Measurements from ENCODE around the gene MSMB.

The MSMB gene

GRCh38 chr10:46018453-46019176, 27.5 kb downstream of the MSMB start:
- no peak overlapping the region for H3K4me3 ChIP-seq (ENCODE audit: extremely low read depth, insufficient read depth, low read length, poor library complexity, severe bottlenecking)
- peaks cover 43% of the 10 kb centered on the region for H3K36me3 ChIP-seq (ENCODE audit: control insufficient read depth, insufficient read depth, low read length)
- WGBS, 2 experiments (ENCODE audit: insufficient coverage in 2 of 2) = 86 to 92% methylated on average over 1 of the region's 2 CpGs
- no peaks in the 10 kb centered on the region for H3K9me3 ChIP-seq (ENCODE audit: control insufficient read depth, low read length)
- peaks cover 45% of the 10 kb centered on the region for H3K4me1 ChIP-seq (ENCODE audit: control insufficient read depth, insufficient read depth, low read length, poor library complexity, severe bottlenecking)
- H3K27ac ChIP-seq (ENCODE audit: low read depth, low read length, severe bottlenecking) = peak overlapping the region; percentile 84

GRCh38 chr10:46017733-46018132, 28.3 kb downstream of the MSMB start:
- H3K4me1 ChIP-seq (ENCODE audit: control insufficient read depth, insufficient read depth, low read length, poor library complexity, severe bottlenecking) = peaks cover 45% of the 10 kb centered on the region
- no peak overlapping the region for H3K27ac ChIP-seq (ENCODE audit: low read depth, low read length, severe bottlenecking)
- H3K4me3 ChIP-seq (ENCODE audit: extremely low read depth, insufficient read depth, low read length, poor library complexity, severe bottlenecking) = no peak overlapping the region
- whole genome bisulfite sequencing, 2 experiments (ENCODE audit: insufficient coverage in 2 of 2) = 89 to 100% methylated on average over 1 to 2 of the region's 2 CpGs
- peaks cover 51% of the 10 kb centered on the region for H3K36me3 ChIP-seq (ENCODE audit: control insufficient read depth, insufficient read depth, low read length)
- H3K9me3 ChIP-seq (ENCODE audit: control insufficient read depth, low read length) = no peaks in the 10 kb centered on the region

- Histone ChIP-seq H3K36me3 (ENCODE audit: control insufficient read depth, insufficient read depth, low read length) (peaks cover 53% of the 10 kb centered on the region), H3K4me1 (ENCODE audit: control insufficient read depth, insufficient read depth, low read length, poor library complexity, severe bottlenecking) (peaks cover 40% of the 10 kb centered on the region), H3K4me3 (ENCODE audit: extremely low read depth, insufficient read depth, low read length, poor library complexity, severe bottlenecking) (no peak overlapping the region), H3K27ac (ENCODE audit: low read depth, low read length, severe bottlenecking) (no peak overlapping the region), H3K9me3 (ENCODE audit: control insufficient read depth, low read length) (no peaks in the 10 kb centered on the region)
- WGBS, 2 experiments (ENCODE audit: insufficient coverage in 2 of 2) = no CpG with 5 or more reads among the region's 1 CpG
Measured at GRCh38 chr10:46016811-46017210, 29.3 kb downstream of the MSMB start.

GRCh38 chr10:46016190-46016589, 29.9 kb downstream of the MSMB start:
- H3K36me3 ChIP-seq (ENCODE audit: control insufficient read depth, insufficient read depth, low read length) = peaks cover 54% of the 10 kb centered on the region
- H3K9me3 ChIP-seq (ENCODE audit: control insufficient read depth, low read length) = no peaks in the 10 kb centered on the region
- H3K27ac ChIP-seq (ENCODE audit: low read depth, low read length, severe bottlenecking) = no peak overlapping the region
- H3K4me3 ChIP-seq (ENCODE audit: extremely low read depth, insufficient read depth, low read length, poor library complexity, severe bottlenecking) = no peak overlapping the region
- WGBS, 2 experiments (ENCODE audit: insufficient coverage in 2 of 2) = 88 to 100% methylated on average over 5 of the region's 5 CpGs
- peaks cover 36% of the 10 kb centered on the region for H3K4me1 ChIP-seq (ENCODE audit: control insufficient read depth, insufficient read depth, low read length, poor library complexity, severe bottlenecking)

- peaks cover 22% of the 10 kb centered on the region for H3K4me1 ChIP-seq (ENCODE audit: control insufficient read depth, insufficient read depth, low read length, poor library complexity, severe bottlenecking)
- no peak overlapping the region for H3K27ac ChIP-seq (ENCODE audit: low read depth, low read length, severe bottlenecking)
- peaks cover 67% of the 10 kb centered on the region for H3K36me3 ChIP-seq (ENCODE audit: control insufficient read depth, insufficient read depth, low read length)
- H3K4me3 ChIP-seq (ENCODE audit: extremely low read depth, insufficient read depth, low read length, poor library complexity, severe bottlenecking) = no peak overlapping the region
- WGBS, 2 experiments (ENCODE audit: insufficient coverage in 2 of 2) = 94 to 95% methylated on average over 3 to 4 of the region's 5 CpGs
- no peaks in the 10 kb centered on the region for H3K9me3 ChIP-seq (ENCODE audit: control insufficient read depth, low read length)
Measured at GRCh38 chr10:46014683-46015405, 31.2 kb downstream of the MSMB start.

- WGBS, 2 experiments (ENCODE audit: insufficient coverage in 2 of 2) = 98 to 100% methylated on average over 3 to 5 of the region's 5 CpGs
- no peak overlapping the region for H3K4me3 ChIP-seq (ENCODE audit: extremely low read depth, insufficient read depth, low read length, poor library complexity, severe bottlenecking)
- no peak overlapping the region for H3K27ac ChIP-seq (ENCODE audit: low read depth, low read length, severe bottlenecking)
- H3K4me1 ChIP-seq (ENCODE audit: control insufficient read depth, insufficient read depth, low read length, poor library complexity, severe bottlenecking) = peaks cover 16% of the 10 kb centered on the region
- peaks cover 74% of the 10 kb centered on the region for H3K36me3 ChIP-seq (ENCODE audit: control insufficient read depth, insufficient read depth, low read length)
- H3K9me3 ChIP-seq (ENCODE audit: control insufficient read depth, low read length) = no peaks in the 10 kb centered on the region
Measured at GRCh38 chr10:46014206-46014605, 31.9 kb downstream of the MSMB start.

- WGBS, 2 experiments (ENCODE audit: insufficient coverage in 2 of 2) = 94 to 96% methylated on average over 2 to 3 of the region's 3 CpGs
- Histone ChIP-seq H3K36me3 (ENCODE audit: control insufficient read depth, insufficient read depth, low read length) (peaks cover 88% of the 10 kb centered on the region), H3K9me3 (ENCODE audit: control insufficient read depth, low read length) (no peaks in the 10 kb centered on the region), H3K4me3 (ENCODE audit: extremely low read depth, insufficient read depth, low read length, poor library complexity, severe bottlenecking) (no peak overlapping the region), H3K27ac (ENCODE audit: low read depth, low read length, severe bottlenecking) (no peak overlapping the region), H3K4me1 (ENCODE audit: control insufficient read depth, insufficient read depth, low read length, poor library complexity, severe bottlenecking) (peaks cover 2% of the 10 kb centered on the region)
Measured at GRCh38 chr10:46012746-46013145, 33.3 kb downstream of the MSMB start.

GRCh38 chr10:46006219-46006618, 39.9 kb downstream of the MSMB start:
- Histone ChIP-seq H3K27ac (ENCODE audit: low read depth, low read length, severe bottlenecking) (no peak overlapping the region), H3K36me3 (ENCODE audit: control insufficient read depth, insufficient read depth, low read length) (peaks cover 96% of the 10 kb centered on the region)
- no CpG with 5 or more reads among the region's 3 CpGs for WGBS, 2 experiments (ENCODE audit: insufficient coverage in 2 of 2)

GRCh38 chr10:46005383-46005782, 40.7 kb downstream of the MSMB start:
- H3K9me3 ChIP-seq (ENCODE audit: control insufficient read depth, low read length) = no peaks in the 10 kb centered on the region
- 93 to 100% methylated on average over 1 to 3 of the region's 4 CpGs for WGBS, 2 experiments (ENCODE audit: insufficient coverage in 2 of 2)
- peaks cover 94% of the 10 kb centered on the region for H3K36me3 ChIP-seq (ENCODE audit: control insufficient read depth, insufficient read depth, low read length)

More at GRCh38 chr10:46006219-46006618, 39.9 kb downstream of the MSMB start:
- Histone ChIP-seq H3K4me1 (ENCODE audit: control insufficient read depth, insufficient read depth, low read length, poor library complexity, severe bottlenecking) (peaks cover 4% of the 10 kb centered on the region), H3K9me3 (ENCODE audit: control insufficient read depth, low read length) (no peaks in the 10 kb centered on the region), H3K4me3 (ENCODE audit: extremely low read depth, insufficient read depth, low read length, poor library complexity, severe bottlenecking) (no peak overlapping the region)

GRCh38 chr10:46004963-46005362, 41.1 kb downstream of the MSMB start:
- 100% methylated on average over 1 of the region's 2 CpGs; no CpG with 5 or more reads in 1 of the 2 experiments for WGBS, 2 experiments (ENCODE audit: insufficient coverage in 2 of 2)

More at GRCh38 chr10:46005383-46005782, 40.7 kb downstream of the MSMB start:
- H3K4me3 ChIP-seq (ENCODE audit: extremely low read depth, insufficient read depth, low read length, poor library complexity, severe bottlenecking) = no peak overlapping the region
- no peak overlapping the region for H3K27ac ChIP-seq (ENCODE audit: low read depth, low read length, severe bottlenecking)
- H3K4me1 ChIP-seq (ENCODE audit: control insufficient read depth, insufficient read depth, low read length, poor library complexity, severe bottlenecking) = peaks cover 4% of the 10 kb centered on the region

More at GRCh38 chr10:46004963-46005362, 41.1 kb downstream of the MSMB start:
- Histone ChIP-seq H3K4me1 (ENCODE audit: control insufficient read depth, insufficient read depth, low read length, poor library complexity, severe bottlenecking) (peaks cover 4% of the 10 kb centered on the region), H3K27ac (ENCODE audit: low read depth, low read length, severe bottlenecking) (no peak overlapping the region), H3K4me3 (ENCODE audit: extremely low read depth, insufficient read depth, low read length, poor library complexity, severe bottlenecking) (no peak overlapping the region), H3K36me3 (ENCODE audit: control insufficient read depth, insufficient read depth, low read length) (peaks cover 93% of the 10 kb centered on the region), H3K9me3 (ENCODE audit: control insufficient read depth, low read length) (no peaks in the 10 kb centered on the region)
